HUES6 (cell line): ENCODE results near the gene HAND1.

Experiments used
- H3K27ac ChIP-seq: 2 replicates; pipeline ENCODE4 v1.7.0; 2013; ENCODE audit warnings: low read depth, mild to moderate bottlenecking, low read length, inconsistent platforms
- H3K27me3 ChIP-seq: 2 replicates; pipeline ENCODE4 v1.6.1; 2013; ENCODE audit warnings: low read length; ENCODE audit not compliant: control insufficient read depth, insufficient read depth
- H3K36me3 ChIP-seq: 2 replicates; pipeline ENCODE4 v1.6.1; 2013; ENCODE audit warnings: low read length; ENCODE audit not compliant: control insufficient read depth, insufficient read depth
- H3K4me1 ChIP-seq: 2 replicates; pipeline ENCODE4 v1.6.1; 2013; ENCODE audit warnings: low read length; ENCODE audit not compliant: control insufficient read depth, insufficient read depth
- H3K4me3 ChIP-seq: 2 replicates; pipeline ENCODE4 v1.5.1; 2013; ENCODE audit warnings: low read depth, low read length
- H3K9ac ChIP-seq: one replicate; pipeline ENCODE4 v1.6.1; 2013; ENCODE audit warnings: mild to moderate bottlenecking, low read length
- H3K9me3 ChIP-seq: 2 replicates; pipeline ENCODE4 v1.6.1; 2013; ENCODE audit warnings: low read depth, low read length; ENCODE audit not compliant: control insufficient read depth, insufficient read depth

HAND1 gene

GRCh38 chr5:154437281-154437965 lies 40.6 kb downstream of the HAND1 start:
- Histone ChIP-seq H3K4me3 (no peak overlapping the region), H3K27me3 (no peaks in the 10 kb centered on the region), H3K4me1 (no peaks in the 10 kb centered on the region), H3K9ac (no peak overlapping the region), H3K27ac (no peak overlapping the region), H3K9me3 (peaks cover 6% of the 10 kb centered on the region; the same call in 1 of the 2 replicates), H3K36me3 (peaks cover 39% of the 10 kb centered on the region)

GRCh38 chr5:154435226-154435625 lies 42.8 kb downstream of the HAND1 start:
- Histone ChIP-seq H3K27me3 (no peaks in the 10 kb centered on the region), H3K9me3 (peaks cover 6% of the 10 kb centered on the region; the same call in 1 of the 2 replicates), H3K36me3 (peaks cover 19% of the 10 kb centered on the region), H3K27ac (no peak overlapping the region), H3K4me3 (no peak overlapping the region), H3K9ac (no peak overlapping the region), H3K4me1 (no peaks in the 10 kb centered on the region)

- Histone ChIP-seq H3K4me1 (no peaks in the 10 kb centered on the region), H3K36me3 (peaks cover 6% of the 10 kb centered on the region), H3K9me3 (peaks cover 6% of the 10 kb centered on the region; the same call in 1 of the 2 replicates), H3K4me3 (no peak overlapping the region), H3K27me3 (no peaks in the 10 kb centered on the region), H3K9ac (no peak overlapping the region), H3K27ac (no peak overlapping the region)
Observed at GRCh38 chr5:154430961-154431630, 46.9 kb downstream of the HAND1 start.

- Histone ChIP-seq H3K4me1 (no peaks in the 10 kb centered on the region), H3K27me3 (no peaks in the 10 kb centered on the region), H3K36me3 (no peaks in the 10 kb centered on the region), H3K4me3 (no peak overlapping the region), H3K27ac (no peak overlapping the region), H3K9ac (no peak overlapping the region), H3K9me3 (no peaks in the 10 kb centered on the region)
Observed at GRCh38 chr5:154430466-154430865, 47.6 kb downstream of the HAND1 start.

DNA sequence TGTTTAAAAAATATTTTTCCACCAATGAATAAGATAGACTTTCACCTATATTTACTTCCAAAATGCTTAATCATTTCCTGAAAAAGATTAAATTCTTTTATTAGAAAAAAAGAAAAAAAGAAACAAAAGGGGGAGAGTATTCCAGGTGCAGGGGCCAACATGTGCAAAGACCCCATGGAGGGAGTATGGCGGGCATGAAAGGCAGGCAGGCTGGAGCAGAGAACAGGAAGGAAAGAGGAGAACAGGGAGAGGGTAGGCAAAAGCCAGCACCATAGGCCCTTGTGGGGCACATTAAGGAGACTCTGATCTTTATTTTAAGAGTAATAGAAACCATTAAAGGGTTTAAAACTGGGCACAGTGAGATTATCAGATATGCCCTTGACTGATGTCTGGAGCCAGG lies 48.7 kb downstream of the HAND1 start:
- Histone ChIP-seq H3K36me3 (no peaks in the 10 kb centered on the region), H3K9ac (no peak overlapping the region), H3K27me3 (no peaks in the 10 kb centered on the region), H3K27ac (no peak overlapping the region), H3K9me3 (no peaks in the 10 kb centered on the region), H3K4me1 (no peaks in the 10 kb centered on the region), H3K4me3 (no peak overlapping the region)

- Histone ChIP-seq H3K27me3 (no peaks in the 10 kb centered on the region), H3K4me1 (no peaks in the 10 kb centered on the region), H3K9ac (no peak overlapping the region), H3K27ac (no peak overlapping the region), H3K9me3 (no peaks in the 10 kb centered on the region), H3K4me3 (no peak overlapping the region), H3K36me3 (no peaks in the 10 kb centered on the region)
Observed at GRCh38 chr5:154428208-154428607, 49.8 kb downstream of the HAND1 start.
